Germinal center (tissue), 1 donor: ENCODE results near the gene SH3BP4.

Experiments
- DNase-seq: peaks from one replicate; pipeline ENCODE4 v3.0.0; 2012; ENCODE audit warnings: mixed read lengths, low spot score

The SH3BP4 gene

DNA sequence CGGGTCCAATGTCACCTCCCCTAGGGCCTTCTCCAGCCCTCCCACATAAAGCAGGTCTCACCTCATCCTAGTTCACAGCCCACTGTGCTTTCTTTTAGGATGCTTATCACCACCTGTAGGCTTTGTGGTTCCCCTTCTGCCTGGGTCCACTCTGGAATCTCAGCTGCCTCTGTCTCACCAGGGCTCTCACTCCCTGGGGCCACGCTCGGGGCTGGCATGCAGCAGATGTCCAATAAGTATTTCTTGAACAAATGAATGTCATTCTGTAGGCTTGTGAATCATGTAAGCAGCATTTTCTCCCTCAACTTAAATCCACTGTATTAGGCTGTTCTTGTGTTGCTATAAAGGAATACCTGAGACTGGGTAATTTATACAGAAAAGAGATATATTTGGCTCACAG, 4.3 kb upstream of the SH3BP4 start:
- no peak for DNase-seq

DNA sequence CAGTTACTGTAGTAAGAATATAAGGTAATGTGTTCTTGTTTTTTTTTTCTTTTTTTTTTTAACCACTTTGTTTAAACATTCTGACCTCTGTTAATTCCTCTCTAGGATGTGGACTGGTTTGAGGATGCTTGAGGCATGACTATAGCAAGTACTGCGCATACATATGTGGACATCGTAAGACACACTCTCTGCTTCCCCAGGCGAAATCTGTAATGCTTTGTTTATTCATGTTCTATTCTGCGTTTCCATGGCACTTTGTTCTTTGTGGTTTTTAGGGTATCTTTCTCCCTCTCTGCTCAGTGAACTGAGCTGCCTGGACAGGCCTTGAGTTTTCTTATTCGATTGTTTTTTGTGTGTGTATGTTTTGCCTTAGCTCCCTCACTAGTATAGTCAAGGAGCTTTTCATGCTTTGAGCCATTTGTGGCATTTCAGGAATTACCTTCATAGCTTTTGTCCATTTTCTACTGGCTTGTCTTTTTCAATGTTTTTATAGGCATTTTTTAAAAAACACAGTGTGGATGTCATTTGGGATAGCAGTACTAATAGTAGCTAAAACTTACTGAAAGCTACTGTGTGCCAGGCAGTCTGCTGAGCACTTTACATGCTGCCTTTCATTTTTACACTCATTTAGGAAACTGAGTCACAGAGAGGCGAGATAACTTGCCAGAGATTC, 1.9 kb upstream of the SH3BP4 start:
- DNase-seq: no peak

DNA sequence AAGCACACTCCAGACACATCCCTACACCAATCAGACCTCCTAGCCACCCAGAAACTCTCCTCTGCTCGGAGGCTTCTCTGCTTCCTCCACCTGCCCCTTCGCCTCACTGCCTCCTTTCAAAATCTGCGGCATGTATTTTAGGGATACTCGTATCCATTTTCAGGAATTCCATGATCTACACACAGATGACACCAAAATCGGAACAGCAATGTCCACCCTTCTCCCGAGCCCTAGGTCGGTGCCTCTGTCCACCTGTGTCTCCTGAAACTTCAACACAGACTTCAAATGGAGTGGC, 1.4 kb upstream of the SH3BP4 start:
- DNase-seq: no peak

DNA sequence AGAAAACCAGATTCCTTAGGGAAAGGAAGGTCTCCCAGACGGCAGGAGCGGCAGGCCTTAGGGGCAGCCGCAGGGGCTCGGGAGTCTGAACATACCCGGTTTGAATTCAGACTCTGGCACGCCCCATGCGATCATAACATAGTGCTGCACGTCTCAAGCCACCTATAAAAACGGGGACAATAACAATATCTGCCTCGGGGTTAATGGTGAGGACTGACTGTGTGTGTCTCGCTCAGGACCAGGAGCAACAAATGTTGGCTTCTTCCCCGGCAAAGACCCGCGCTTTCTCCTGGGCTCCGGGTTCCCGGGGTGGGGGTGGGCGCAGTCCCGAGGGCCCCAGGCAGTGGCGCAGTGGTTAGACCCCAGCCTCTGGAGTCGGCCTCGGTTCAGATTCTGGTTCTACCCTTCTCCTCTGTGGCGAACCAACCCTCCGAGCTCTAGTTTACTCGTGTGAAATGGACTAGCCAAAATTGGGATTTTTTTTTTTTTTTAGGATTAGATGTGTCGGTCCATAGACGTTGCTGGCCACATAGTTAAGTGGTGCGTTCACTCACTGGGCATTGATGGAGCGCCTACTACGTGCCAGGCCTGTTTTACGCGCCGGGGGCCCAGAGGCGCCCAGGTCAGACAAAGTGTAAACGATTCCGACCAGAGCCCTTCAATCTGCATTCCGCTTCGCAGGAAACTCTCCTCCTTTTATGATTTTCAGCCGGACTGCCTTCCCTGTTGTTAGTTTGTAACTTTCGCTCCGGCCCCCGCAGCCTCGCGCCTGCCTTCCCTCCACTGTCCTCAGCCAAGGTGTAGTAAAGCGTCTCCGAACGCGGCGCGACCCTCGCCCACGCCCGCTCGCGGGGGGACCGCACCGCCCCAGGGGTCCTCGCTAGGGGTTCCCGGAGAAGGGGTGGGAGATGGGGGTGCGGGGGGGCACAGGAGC, 820 bp upstream of the SH3BP4 start:
- DNase-seq: no peak

DNA sequence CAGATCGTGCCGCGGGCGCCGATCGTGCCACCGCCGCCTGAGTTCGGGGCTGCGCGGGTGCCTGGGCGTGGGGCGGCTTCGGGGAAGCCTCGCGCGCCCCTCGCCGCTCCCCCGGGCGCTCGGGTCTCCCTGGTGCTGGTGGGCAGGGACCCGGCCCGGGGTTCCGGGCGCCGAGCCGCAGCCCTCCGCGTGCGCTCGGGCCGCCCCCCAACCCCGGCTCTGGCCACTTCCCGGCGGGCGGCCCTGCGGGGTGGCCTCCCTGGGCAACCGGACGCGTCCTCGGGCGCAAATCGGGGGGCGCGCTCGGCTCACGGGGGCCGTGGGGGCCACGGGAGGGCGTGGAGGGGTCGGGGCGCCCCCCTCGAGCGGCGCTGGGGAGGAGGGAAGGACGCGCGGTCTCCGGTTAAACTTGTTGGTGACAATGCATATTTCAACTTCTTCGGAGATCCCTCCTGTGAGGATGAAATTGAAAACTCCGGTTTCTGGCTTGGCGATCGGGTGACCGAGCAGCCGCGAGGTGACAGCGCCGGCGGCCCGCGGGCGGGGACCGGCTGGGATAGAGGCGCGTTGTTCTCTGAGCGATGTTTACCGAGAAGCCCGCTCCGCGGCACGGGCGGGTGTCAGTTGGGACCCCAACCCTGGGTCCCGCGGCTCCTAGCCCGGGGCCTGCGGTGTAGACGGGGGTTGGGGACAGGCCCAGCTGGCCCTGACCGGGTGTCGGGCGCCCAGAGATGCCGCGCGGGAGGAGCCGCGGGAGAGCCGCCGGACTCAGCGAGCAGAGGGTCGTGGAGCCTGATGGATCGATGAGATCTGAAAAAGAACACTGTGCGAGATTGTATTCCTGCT, 676 bp downstream of the SH3BP4 start:
- DNase-seq: no peak

DNA sequence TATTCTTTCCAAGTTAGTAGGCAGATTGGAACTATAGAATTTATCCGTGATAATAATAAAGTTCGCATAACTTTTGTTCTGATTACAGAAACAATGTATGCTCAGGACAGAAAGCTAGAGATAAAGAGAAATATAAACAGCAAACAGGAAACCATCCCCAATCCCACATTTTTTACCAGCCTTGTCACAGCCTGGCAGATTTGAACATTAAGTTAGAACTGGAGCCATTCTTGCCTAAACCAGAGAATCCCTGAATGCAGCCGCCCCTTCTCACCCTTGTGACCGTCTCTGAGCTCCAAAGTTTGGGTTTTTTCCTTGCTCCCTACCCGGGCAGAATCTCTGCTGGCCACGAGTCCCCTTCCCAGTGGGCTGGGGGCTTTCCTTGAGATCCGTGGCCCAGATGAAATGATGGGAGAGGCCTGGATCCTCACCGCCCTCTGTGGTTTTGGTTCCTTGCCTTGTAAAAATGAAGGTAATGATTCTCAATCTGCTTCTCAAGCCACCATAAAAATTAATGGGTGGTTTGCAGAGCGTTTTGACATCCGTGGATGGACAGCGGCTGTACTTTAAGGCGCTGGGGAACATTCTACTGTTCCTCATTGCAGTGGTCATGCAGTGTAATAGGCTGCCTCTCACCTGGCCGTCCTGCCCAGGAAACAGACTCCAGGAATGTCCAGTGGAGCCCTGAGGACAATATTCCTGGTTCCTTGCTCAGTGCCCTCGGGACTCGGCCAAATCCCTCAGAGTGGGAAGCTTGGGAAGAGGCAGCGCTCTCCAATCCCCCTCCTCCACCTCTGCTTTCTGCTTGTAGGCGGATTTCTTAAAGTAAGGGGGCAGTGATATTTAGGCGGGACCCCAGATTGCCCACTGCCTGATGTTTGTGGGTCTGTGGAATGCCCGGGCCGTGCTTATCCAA, 1.6 kb downstream of the SH3BP4 start:
- DNase-seq: no peak

DNA sequence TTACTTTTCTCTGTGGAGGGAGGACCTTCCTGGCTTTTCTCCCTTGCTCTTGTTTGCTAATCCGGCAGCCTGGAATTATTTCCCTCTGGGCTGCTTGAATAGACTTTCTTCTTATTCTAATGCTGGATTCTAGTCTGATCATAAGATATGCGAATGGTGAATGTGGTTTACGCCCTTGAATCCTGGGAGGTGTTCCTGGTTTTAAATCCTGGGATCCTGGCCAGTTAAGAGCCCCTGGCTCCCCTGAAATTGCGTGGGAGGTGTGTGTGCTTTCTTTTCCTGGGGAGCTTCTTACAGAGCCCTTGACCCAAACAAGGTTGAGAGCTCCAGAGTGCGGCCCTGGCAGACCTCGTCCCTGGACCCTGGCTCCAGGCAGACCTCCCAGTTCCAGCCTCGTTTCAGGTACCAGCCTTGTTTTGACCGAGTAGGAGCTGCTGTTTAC, 2.8 kb downstream of the SH3BP4 start:
- DNase-seq: no peak

DNA sequence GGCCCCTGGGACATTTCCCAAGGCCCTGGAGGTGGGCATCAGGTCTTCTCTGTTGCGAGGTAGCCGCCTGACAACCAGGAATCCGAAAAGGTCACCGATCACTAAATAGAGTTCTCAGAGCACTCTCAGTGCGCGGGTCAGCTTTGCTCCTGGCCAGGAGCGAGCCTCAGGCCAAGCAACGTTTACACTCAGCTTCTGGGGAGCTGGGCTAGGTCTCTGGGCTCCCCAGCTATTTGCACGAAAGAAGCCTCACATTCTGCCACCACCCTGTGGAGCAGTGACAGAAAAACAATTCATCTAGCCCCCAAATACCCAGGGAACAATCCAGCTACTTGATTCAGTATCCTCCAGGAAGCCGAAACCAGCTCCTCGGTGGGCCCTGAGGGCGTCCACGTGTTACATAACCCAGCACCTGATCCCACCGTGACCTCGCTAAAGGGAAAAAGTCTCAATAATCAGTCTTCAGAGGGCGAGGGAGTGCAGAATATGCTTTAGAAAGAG, 3.3 kb downstream of the SH3BP4 start:
- no peak for DNase-seq

DNA sequence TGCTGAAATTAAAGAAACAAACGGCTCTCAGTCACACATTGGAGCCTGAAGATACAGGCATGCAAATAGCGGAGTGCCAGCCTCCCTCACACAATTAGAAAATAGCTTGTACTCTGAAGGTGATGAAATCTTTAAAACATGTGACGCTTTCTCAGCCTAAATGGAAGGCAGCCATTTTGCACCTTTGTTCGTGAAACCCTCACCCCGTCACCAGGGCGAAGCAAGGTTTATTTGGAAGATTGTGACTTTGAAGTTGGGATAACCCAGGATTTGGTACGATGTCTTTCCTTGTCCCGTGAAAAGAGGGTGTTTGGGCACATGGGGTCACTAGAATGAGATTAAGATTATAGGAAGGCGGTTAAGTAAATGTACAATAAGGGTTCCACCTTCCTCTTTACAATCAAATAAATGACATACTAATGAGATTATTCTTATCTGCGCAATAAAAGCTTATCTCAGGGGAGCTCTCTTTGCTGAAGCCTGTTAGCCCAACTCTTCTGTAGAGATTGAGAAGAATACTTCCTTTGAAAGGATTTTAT, 4.2 kb downstream of the SH3BP4 start:
- no peak for DNase-seq

DNA sequence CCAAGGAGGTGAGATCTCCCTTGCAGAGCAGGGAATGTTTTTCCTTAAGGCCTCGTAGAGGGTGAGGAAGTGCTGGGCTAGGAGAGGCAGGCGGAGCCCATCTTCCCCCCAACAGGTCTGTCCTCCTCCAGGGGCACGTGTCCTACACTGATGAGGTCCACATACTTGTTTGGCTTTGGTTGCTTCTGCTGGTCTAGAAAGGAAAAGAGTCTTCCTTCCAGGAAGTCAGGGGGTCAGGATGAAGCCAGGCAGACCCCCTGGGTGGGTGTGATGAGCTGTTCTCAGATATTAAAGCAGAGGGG, 6.0 kb downstream of the SH3BP4 start:
- no peak for DNase-seq

DNA sequence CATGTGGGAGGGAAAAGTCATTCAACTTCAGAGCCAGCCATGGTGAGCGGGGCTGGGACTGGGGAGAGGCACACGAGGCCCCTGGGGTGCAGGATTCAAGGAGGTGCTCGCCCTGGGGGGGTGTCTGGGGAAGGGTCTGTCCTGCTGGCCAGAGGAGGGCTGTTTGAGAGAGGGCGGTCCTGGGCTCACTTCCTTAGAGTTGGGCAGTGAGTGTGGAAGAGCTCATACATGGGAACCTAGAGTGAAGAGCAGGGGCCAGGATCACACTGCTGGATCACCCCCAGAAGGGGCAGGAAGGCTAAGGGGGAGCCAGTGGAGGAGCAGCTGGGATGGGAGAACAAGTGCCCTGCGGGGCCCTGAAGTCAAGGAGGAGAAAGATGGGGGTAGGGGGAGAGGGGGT, 6.5 kb downstream of the SH3BP4 start:
- DNase-seq: no peak

DNA sequence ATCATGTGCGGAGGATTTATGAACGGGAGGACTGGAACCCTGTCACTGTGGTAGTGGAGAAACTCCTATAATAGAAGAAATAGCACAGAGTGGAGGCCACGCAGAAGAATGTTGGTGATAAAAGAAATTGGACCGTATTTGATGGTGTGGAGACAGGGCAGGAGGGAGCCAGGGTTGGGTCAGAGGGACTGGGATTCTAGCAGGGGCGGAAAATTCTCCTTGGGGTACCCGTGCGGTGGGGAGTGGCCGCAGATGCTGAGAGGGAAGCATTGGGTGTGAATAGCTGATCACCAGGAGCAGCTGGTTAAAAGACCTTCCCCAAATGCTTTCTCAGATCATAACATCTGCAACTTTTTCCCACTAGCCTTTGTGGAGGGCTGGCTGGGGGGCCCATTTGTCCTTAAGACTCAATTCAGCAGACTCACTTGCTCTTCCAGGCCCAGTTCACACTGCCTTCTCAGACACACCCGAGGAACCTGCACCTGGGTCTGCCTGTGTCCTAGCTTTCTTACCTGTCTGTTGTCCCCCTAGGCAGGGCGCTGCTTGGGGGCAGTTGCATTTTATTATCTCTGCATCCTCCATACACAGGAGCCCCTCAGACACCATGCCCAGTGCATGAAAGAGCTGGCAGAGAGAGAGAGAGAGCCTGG, 7.1 kb downstream of the SH3BP4 start:
- no peak for DNase-seq

DNA sequence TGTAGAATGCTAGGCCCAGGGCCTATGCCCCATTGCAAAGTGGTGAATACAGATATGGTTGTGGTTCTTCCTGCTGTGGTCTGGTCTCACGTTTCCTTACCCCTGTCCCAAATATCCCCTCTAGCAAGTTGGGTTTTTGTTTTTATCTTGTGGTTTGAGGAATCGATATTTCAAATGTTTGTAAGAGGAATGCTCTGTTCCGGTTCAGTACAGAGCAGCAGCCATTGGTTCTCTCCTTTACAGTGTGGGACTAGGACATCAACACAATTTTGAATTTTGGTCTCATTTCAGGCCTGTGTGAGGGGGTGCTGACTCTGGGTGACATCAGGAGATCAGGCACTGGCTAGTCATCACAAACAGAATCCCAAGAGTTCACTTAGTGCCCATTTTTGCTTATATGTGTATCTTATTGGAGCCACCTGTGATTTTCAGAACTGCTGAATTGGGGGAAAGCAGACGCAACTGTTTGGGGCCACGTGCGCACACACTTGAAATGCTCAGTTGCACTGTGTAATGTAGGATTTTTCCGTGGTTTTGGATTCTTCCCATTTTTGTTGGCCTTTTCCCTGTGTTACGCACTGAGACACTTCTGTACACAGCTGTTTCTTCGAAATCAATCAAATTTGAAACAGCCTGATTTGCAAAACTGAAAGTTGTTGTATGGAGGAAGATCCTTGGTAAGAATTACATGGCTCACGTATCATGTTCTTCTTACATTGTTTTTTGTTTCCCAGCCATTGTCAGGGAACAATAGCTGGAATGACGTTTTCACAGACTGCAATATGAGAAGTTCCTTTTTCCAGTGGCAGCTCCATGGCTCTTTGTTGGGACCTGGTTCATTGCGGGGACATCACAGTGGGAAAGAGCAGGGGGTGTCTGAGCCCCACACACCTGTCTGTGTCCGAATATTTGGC, 8.6 kb downstream of the SH3BP4 start:
- no peak for DNase-seq

DNA sequence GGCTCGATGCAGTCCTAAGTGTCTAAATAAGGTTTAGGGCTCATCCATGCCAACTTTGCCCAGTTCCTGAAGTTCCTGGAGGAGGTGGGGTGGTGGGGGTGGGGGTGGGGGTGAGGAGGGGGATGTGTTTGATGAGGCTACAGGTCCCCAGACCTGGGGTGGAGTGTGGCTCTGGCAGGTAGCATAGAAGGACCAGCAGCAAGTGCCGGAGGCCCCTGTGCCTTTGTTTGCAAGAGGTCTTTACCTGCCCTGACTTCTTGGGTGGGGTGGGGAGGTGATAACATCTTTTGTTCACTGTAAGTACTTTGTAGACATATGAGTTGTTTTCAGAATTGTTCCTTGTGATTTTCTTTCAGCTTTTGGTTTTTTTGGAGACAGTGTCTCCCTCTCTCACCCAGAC, 10.0 kb downstream of the SH3BP4 start:
- DNase-seq: no peak

DNA sequence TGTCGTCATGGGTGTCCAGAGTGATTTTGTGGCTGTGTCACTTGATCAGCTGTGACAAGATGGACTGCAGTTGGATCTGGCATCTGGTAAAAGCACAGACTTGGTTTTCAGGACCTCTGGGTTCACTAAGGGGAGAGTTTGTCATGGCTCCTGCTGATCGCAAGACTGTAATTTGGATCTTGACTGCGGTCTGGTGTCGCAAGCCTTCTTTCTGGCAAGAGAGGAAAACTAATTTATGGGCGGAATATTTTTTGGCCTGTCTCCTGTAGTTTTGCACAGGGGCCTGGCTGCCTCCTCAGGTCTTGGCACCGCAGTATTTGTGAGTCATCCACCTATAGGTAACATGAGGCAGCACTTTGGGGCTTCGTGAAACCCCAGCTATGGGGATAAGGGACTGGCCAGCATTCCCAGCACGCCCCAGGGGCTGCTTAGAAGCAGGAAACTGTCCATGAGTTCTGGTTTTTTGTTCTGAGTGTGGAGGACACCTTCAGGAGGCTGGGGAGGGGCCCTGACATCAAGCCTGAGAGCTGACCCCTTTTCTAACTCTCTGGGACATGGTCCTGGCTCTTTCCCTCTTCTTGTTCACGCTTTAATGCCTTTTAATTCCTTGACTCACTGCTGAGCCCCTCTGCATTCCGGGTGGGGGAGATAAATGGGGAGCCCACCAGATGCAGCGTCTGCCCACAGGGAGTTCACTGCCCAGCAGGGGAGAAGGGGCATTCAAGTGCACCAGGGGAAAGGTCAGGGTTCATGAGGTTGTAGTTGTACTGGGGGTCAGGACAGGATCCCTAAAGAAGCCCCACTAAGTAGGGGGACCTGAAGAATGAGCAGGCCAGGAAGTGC, 12.2 kb downstream of the SH3BP4 start:
- DNase-seq: no peak

DNA sequence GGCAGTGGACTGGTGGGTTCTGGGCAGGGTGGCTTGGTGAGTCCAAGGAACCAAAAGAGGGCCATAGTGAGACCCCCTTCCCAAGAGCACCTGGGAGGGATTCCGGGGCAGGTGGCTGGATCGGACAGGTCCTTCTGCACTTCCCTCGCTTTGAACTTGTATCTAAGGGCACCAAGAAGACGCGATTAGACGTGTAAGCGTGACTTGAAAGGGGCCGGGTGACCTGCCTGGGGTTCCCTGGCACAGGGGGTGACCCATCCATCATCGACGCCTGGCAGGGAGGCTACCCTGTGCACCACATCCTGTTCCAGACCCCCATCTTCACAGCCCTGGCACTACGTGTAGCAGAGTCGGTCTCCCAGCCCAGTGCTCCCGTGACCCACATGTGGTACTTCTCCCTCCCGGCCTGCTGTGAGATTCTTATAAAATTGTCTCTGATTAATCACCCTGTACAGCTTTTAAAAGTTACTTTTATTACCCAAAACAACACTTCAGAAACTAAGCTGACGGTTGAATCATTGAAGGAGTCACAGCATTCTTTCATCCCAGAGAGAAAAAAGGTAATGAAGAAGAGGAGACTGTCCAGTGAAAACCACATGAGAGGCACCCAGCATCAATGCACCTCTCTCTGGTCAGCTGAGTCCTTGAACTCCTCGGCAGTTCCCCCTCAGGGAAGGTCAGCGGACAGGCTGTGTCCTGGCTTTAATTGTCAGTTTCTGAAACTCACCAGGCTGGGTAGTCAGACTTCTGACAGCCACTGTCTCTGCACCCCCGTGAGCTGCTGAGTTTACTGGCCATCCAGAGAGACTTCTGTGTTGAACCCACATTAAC, 13.0 kb downstream of the SH3BP4 start:
- DNase-seq: no peak

DNA sequence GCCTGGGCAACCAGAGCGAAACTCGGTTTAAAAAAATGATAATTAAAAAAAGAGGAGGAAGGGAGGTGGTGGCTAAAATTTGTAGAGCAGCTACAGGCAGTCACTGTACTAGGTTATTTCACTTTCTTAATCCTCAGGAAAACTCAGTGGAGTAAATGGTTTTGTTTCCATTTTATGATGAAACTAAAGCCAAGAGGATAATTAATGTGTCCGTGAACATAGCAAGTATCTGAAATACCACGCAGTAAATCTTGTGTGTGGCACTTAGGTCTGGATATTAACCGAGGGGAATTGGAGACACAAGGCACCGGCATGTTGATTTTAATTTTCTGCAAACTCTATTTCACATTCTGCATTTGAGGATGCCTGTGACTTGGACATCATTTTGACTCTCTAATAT, 14.5 kb downstream of the SH3BP4 start:
- DNase-seq: no peak
